ENCODE results near the gene PBRM1. TPM values are rescaled to one million over a fixed set of nuclear protein-coding genes. Genes with fewer than 3 reads are reported as not detected.

The PBRM1 gene
- total and polyA plus RNA-seq, 2 of the 8 experiments (the other 6 are each of a cell fraction or from before 2014, with no cell fraction given), result 19.3 to 65.8 TPM

DNA sequence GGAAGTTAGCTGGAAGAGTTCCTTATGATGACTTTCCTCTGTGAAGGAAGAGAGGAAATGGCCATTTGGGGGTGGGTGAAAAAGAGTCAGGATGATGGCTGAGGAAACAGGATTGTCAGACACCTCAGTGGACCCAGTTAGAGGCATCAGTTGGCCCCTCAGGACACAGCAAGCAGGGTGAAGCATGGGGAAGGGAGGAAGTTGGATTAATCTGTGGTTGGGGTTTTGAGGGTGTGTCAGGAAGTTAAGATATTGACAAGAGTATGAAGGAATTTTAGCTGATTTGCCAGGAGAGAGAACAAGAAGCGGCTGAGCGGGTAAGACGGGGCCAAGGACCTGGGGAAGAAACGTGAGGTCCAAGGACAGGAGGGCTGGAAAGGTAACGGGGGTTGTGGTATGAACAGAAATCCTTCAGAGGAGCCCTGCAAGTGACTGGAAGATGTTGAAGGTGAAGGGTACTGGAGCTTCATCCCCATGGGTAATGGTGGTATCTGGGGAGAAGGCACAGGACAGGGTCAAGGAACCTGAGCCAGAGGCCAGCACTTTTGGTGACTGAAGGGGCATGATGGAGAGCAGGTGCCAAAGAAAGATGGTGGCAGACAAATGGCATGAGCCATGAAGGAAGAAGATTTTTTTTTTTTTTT, 146.6 kb downstream of the PBRM1 start (continued):
- TF ChIP-seq EZH2 (IDR thresholded peaks at IDR 0.05; ENCODE audit: low read depth, low read length, severe bottlenecking) (no peak), ZNF274 (IDR thresholded peaks at IDR 0.05; ENCODE audit: borderline replicate concordance, extremely low read depth, low read length) (no peak), SIN3A (conservative IDR thresholded peaks at IDR 0.05 in 1 of 2, IDR thresholded peaks at IDR 0.05 in 1 of 2; ENCODE audit: low read depth in 1 of 2, low read length in 2 of 2) (no peak), TAF1 (IDR thresholded peaks at IDR 0.05; ENCODE audit: low read depth, low read length) (no peak), POLR2A (IDR thresholded peaks at IDR 0.05; ENCODE audit: control extremely low read depth in 1 of 2, low read depth in 2 of 2, low read length in 2 of 2) (no peak), KDM5A (IDR thresholded peaks at IDR 0.05; ENCODE audit: low read length) (no peak), PHF8 (conservative IDR thresholded peaks at IDR 0.05; ENCODE audit: low read depth, low read length) (no peak)

Data from H1 (cell line).